Mucosa of rectum (tissue), 2 donors: ENCODE results near the gene UBAP2L.
A peak's percentile ranks its signal among the peaks of the same experiment; 100 is the strongest.
"Not testable (repeated sequence)": the region's sequence is repeated elsewhere in the genome, so short reads cannot be mapped to it uniquely, and the experiment has no call there.

Experiments
- H3K27ac ChIP-seq, 2 donors: one replicate each; pipeline ENCODE4 v1.7.0; 2013; ENCODE audit warnings: inconsistent platforms in 2 of 2, low read depth in 2 of 2, low read length in 2 of 2
- H3K27me3 ChIP-seq, 2 donors: one replicate each; pipeline ENCODE4 v1.7.0; 2013; ENCODE audit warnings: low read length in 2 of 2; ENCODE audit not compliant: control insufficient read depth in 2 of 2, insufficient read depth in 2 of 2
- H3K36me3 ChIP-seq, 2 donors: one replicate each; pipeline ENCODE4 v1.7.0; 2013; ENCODE audit warnings: low read length in 2 of 2; ENCODE audit not compliant: control insufficient read depth in 2 of 2, insufficient read depth in 2 of 2
- H3K4me1 ChIP-seq, 2 donors: one replicate each; pipeline ENCODE4 v1.7.0; 2013; ENCODE audit warnings: low read length in 2 of 2, mild to moderate bottlenecking in 1 of 2; ENCODE audit not compliant: control insufficient read depth in 2 of 2, insufficient read depth in 2 of 2
- H3K4me3 ChIP-seq, 2 donors: one replicate each; pipeline ENCODE4 v1.7.0; 2013; ENCODE audit warnings: low read length in 2 of 2
- H3K9ac ChIP-seq, 2 donors: one replicate each; pipeline ENCODE4 v1.7.0; 2013; ENCODE audit warnings: low read length in 2 of 2, low read depth in 1 of 2, mild to moderate bottlenecking in 1 of 2
- H3K9me3 ChIP-seq, 2 donors: one replicate each; pipeline ENCODE4 v1.7.0; 2013; ENCODE audit warnings: low read length in 2 of 2; ENCODE audit not compliant: control insufficient read depth in 2 of 2
- donor health status: healthy.
- donor health status: Normal muscosa, but diverticular disease.

UBAP2L gene

DNA sequence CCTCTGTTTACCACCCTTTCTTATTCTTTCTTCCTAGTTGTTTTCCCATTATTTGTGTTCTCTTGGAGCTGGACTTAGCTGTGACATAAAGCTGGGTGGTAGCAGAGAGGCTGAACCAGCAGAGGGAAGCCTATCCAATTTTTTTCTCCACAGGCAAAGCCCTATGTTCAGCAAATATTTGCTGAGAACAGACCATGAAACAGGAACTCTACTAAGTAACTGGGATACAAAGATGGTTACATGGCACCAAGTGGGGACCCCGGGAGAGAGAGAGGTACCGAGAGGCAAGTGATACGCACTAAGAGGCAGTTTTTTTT, 21.2 kb upstream of the UBAP2L start:
- no peaks in the 10 kb centered on the region for H3K4me1 ChIP-seq
- no peak overlapping the region for H3K9ac ChIP-seq
- H3K27me3 ChIP-seq: no peaks in the 10 kb centered on the region
- H3K27ac ChIP-seq: no peak overlapping the region
- H3K4me3 ChIP-seq: peak overlapping the region in 1 of 2 donors; percentile 32
- H3K36me3 ChIP-seq: no peaks in the 10 kb centered on the region
- no peaks in the 10 kb centered on the region for H3K9me3 ChIP-seq

DNA sequence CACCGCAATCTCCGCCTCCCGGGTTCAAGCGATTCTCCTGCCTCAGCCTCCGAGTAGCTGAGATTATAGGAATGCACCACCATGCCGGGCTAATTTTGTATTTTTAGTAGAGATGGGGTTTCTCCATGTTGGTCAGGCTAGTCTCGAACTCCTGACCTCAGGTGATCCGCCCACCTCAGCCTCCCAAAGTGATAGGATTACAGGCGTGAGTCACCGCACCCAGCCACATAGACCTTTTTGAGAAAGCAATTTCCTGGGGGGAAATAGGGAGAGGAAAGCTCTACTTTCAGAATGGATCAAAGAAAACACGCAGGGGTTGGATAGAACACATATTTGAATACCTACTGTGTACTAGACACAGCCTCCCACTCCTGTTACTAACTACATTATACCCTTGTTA, 15.0 kb upstream of the UBAP2L start:
- H3K27ac ChIP-seq, H3K9me3 ChIP-seq, H3K4me1 ChIP-seq, H3K27me3 ChIP-seq, H3K4me3 ChIP-seq, H3K9ac ChIP-seq: not testable (repeated sequence)
- H3K36me3 ChIP-seq: peaks cover 30 to 33% of the 10 kb centered on the region in 2 donors

DNA sequence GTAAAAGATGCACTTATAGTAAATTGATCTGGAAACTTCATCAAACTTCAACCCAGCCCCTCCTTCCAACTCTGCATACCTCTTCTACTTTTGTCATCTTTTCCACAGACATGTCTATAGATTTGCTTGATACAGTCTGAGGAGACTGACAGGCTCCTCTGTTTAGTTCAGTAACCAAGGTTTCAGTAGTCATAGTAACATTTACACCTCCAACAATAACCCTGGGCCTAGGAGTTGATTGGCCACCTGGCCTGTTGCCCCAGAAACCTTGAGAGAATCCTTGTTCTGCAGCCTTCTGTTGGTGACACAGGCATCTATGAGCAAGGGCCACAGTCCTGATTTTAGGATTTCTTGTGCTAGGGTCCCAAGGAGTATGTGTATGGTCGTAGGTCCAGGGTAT, 14.6 kb upstream of the UBAP2L start, which contains the start of gene CFAP141:
Gene CFAP141, minus strand, starts transcription at position 138 of the 400 bp plus-strand sequence. Its CDS starts 26 bp downstream, at position 112.
- H3K27me3 ChIP-seq: no peaks in the 10 kb centered on the region
- peaks cover 31 to 34% of the 10 kb centered on the region in 2 donors for H3K36me3 ChIP-seq
- H3K27ac ChIP-seq: no peak within 1 kb of the TSS
- H3K4me3 ChIP-seq: no peak within 1 kb of the TSS
- H3K4me1 ChIP-seq: no peaks in the 10 kb centered on the region
- no peak within 1 kb of the TSS for H3K9ac ChIP-seq
- H3K9me3 ChIP-seq: no peaks in the 10 kb centered on the region

DNA sequence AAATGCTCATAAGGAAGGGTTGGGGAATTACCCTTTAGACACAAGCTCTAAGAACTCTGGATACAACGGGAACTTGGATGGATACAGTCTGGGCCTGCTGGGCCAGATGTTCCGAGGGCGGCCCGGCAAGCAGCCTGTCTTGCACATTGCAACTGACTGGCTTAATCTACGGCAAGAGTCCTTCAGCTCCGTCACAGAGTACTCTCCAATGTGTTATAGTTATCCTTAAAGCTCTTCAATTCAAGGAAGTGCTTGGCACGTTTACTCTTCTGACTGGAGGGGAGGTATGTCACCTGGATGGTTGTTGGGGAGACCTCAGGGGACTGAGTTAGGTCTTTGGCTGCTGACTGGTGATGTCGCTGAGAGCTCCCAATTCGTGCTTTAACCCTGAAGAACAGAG, 13.5 kb upstream of the UBAP2L start:
- no peaks in the 10 kb centered on the region for H3K4me1 ChIP-seq
- H3K27me3 ChIP-seq: no peaks in the 10 kb centered on the region
- H3K27ac ChIP-seq: no peak overlapping the region
- no peaks in the 10 kb centered on the region for H3K9me3 ChIP-seq
- H3K4me3 ChIP-seq: no peak overlapping the region
- H3K9ac ChIP-seq: no peak overlapping the region
- H3K36me3 ChIP-seq: peaks cover 38 to 41% of the 10 kb centered on the region in 2 donors

DNA sequence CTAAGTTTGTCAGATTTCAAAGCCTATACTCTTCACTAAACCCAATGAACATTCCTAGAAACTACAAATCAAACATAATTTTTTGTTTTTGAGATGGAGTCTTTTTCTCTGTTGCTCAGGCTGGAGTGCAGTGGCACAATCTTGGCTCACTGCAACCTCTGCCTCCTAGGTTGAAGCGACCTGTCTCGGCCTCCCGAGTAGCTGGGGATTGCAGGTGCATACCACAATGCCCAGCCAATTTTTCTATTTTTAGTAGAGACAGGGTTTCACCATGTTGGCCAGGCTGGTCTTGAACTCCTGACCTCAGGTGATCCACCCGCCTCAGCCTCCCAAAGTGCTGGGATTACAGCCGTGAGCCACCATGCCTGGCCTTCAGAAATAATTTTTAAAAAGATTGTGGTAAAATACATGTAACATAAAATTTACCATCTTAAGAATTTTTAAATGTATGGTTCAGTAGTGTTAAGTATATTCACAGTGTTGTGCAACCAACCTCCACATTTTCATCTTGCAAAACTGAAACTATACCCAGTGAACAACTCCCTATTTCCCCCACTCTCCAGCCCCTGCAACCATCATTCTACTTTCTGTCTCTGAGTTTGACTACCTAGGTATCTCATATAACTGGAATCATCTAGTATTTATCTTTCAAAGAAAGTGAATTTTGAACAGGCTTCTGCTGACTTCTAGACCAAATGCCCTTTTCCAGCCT, 11.9 kb upstream of the UBAP2L start:
- H3K4me1 ChIP-seq: no peaks in the 10 kb centered on the region
- no peaks in the 10 kb centered on the region for H3K9me3 ChIP-seq
- no peak overlapping the region for H3K4me3 ChIP-seq
- peaks cover 52 to 57% of the 10 kb centered on the region in 2 donors for H3K36me3 ChIP-seq
- no peak overlapping the region for H3K27ac ChIP-seq
- H3K9ac ChIP-seq: no peak overlapping the region
- no peaks in the 10 kb centered on the region for H3K27me3 ChIP-seq

DNA sequence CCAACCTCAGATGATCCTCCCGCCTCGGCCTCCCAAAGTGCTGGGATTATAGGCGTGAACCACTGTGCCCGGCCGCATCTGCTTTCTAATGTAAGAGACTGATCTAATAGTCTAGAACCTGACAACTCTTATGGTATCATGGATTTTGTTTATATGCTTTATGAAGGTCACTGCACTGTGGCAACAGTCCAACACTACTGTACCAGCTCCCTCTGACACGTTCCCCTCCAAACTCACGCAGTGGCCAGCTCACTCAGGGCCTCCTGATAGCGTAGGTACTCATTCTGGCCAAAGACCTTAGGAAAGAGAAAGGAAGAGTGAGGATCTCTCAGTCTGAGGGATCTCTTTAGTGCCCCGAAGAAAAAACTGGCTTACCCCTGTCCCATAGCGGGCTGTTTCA, 8.7 kb upstream of the UBAP2L start:
- Histone ChIP-seq H3K4me1 (no peaks in the 10 kb centered on the region), H3K27me3 (no peaks in the 10 kb centered on the region), H3K4me3 (no peak overlapping the region), H3K36me3 (peaks cover 42 to 51% of the 10 kb centered on the region in 2 donors), H3K9me3 (no peaks in the 10 kb centered on the region), H3K9ac (no peak overlapping the region), H3K27ac (no peak overlapping the region)

DNA sequence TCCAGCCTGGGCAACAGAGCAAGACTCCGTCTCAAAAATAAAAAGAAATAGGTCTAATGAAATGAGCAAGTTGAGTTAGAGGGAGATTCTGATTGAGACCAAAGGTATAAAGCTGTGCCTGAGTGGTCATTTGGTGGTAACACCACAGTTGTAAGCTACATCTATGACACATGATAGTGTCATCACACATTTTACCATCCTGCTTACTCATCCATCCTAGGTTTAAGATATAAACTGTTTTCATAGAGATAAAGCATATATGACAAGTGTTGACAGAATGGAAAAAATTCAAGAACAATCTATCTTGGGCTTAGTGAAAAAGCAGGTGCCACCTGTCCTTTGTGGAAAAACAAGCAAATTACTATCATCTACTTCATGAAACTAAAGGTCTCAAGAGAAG, 7.5 kb upstream of the UBAP2L start:
- Histone ChIP-seq H3K27me3 (no peaks in the 10 kb centered on the region), H3K27ac (no peak overlapping the region), H3K9me3 (no peaks in the 10 kb centered on the region), H3K9ac (no peak overlapping the region), H3K4me1 (peaks cover 0 to under 1% of the 10 kb centered on the region in 2 donors), H3K4me3 (no peak overlapping the region), H3K36me3 (peaks cover 36 to 47% of the 10 kb centered on the region in 2 donors)

DNA sequence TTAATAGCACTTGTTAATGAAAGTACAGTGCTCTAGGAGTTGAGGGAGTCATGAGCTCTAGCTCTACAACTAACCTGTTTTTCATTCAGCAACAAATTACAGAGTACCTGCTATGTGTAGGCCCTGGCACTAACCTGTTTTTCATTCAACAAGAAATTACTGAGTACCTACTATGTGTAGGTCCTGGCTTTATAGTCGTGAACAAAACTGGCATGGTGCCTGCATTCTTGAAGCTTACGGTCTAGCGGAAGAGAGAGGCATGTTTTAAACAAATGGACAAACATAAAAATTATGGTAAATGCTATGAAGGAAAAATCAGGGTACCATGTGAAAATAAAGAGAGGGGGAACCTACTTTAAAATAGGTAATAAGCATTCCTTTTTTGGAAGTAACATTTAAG, 2.2 kb upstream of the UBAP2L start:
- Histone ChIP-seq H3K36me3 (peaks cover 14 to 15% of the 10 kb centered on the region in 2 donors), H3K9me3 (no peaks in the 10 kb centered on the region), H3K4me1 (peaks cover 18 to 23% of the 10 kb centered on the region in 2 donors), H3K27me3 (no peaks in the 10 kb centered on the region), H3K9ac (no peak overlapping the region), H3K27ac (no peak overlapping the region), H3K4me3 (peak overlapping the region in 1 of 2 donors; percentile 100)

DNA sequence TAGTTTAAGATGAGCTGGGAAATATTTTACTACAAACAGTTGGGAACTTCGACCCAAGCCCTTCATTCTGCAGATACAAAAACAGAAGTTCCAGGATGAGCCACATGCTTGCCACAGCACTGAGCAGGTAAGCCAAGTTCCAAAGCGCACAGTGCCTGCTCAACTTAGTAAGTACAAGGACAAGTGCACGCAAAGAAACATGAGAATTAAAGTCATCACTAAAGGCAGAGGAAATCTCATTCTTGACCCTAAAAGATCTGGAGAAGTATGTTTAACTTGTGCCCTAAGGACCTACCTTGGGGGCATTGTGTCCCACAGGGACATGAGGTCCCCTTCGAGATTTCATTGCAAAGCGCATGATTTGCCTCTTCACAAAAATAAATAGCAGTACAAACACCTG, 1.2 kb upstream of the UBAP2L start:
- Histone ChIP-seq H3K4me3 (peak overlapping the region; percentile 100), H3K4me1 (peaks cover 18 to 23% of the 10 kb centered on the region in 2 donors), H3K27me3 (no peaks in the 10 kb centered on the region), H3K36me3 (peaks cover 7 to 11% of the 10 kb centered on the region in 2 donors), H3K27ac (peak overlapping the region; percentile 21 to 97), H3K9ac (peak overlapping the region; percentile 100), H3K9me3 (no peaks in the 10 kb centered on the region)

DNA sequence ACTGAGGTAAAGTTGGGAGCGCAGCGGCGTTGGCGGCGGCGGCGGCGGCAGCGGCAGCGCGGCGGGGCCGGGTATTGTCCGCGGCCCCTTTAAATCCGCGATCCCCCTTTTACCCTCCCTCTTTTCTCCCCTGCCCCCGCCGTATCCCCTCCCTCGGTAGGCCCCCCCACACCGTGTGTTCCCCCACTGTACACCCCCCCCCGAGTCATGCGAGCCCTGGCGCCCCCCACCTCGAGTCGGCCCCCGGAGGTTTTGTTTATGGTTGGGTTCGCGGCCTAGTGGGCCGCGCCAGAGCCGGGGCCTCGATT, 169 bp downstream of the UBAP2L start:
- Histone ChIP-seq H3K4me3 (peak overlapping the region; percentile 75 to 88), H3K9ac (peak overlapping the region; percentile 71 to 88), H3K9me3 (no peaks in the 10 kb centered on the region), H3K27ac (peak overlapping the region; percentile 88 to 89), H3K36me3 (peaks cover 15 to 19% of the 10 kb centered on the region in 2 donors), H3K4me1 (peaks cover 18 to 23% of the 10 kb centered on the region in 2 donors), H3K27me3 (no peaks in the 10 kb centered on the region)
